A549 (cell line): Measurements from ENCODE around the gene HEG1. TPM values are rescaled to one million over a fixed set of nuclear protein-coding genes. Genes with fewer than 3 reads are reported as not detected.

Experiments used
- ATAC-seq, 2 experiments: fragments of 200-7000 bp in 1 of 2; fragments of >200 bp in 1 of 2; cut with Nextera tagmentation in 1 of 2; cut with Tn5 transposase in 1 of 2; 3 replicates each; pipeline versions ENCODE4 v1.8.0 to v1.9.1; 2018 to 2020; ENCODE audit warnings: mild to moderate bottlenecking in 1 of 2, moderate library complexity in 1 of 2
- CTCF ChIA-PET: fragments of 300-600 bp; sonication (Branson Sonifier 250); formaldehyde crosslinking; extraction: SDS; loops from one replicate; lab custom pipeline; 2021; ENCODE audit warnings: antibody characterized with exemption, inconsistent platforms; lab: Yijun Ruan, JAX
- POLR2A ChIA-PET: fragments of 350-600 bp; formaldehyde crosslinking; extraction: SDS; loops from one replicate; lab custom pipeline; 2021; ENCODE audit warnings: antibody characterized with exemption, inconsistent platforms; lab: Yijun Ruan, JAX
- DNase-seq, 2 experiments: peaks; one replicate each; pipeline versions ENCODE4 v3.0.0 to v3.0.0-alpha.2; 2011 to 2016; ENCODE audit warnings: low read depth in 1 of 2, low spot score in 1 of 2
- FAIRE-seq: peaks from 2 replicates; lab custom pipeline; 2011; peaks lifted over from hg19 to GRCh38; lab: Jason Lieb, UNC
- H3K27ac ChIP-seq, 2 experiments: fragments of >200 bp; sonication (Bioruptor Twin); formaldehyde crosslinking; 3 replicates each; pipeline ENCODE4 v1.5.1; 2016 to 2017
- H3K4me1 ChIP-seq: fragments of >200 bp; sonication (Bioruptor Twin); formaldehyde crosslinking; 3 replicates; pipeline ENCODE4 v1.6.1; 2016
- H3K4me2 ChIP-seq: fragments of >200 bp; sonication (Bioruptor Twin); formaldehyde crosslinking; 3 replicates; pipeline ENCODE4 v1.6.1; 2016
- H3K4me3 ChIP-seq: fragments of >200 bp; sonication (Bioruptor Twin); formaldehyde crosslinking; 3 replicates; pipeline ENCODE4 v1.5.1; 2016
- H3K9me3 ChIP-seq: fragments of >200 bp; sonication (Bioruptor Twin); formaldehyde crosslinking; 3 replicates; pipeline ENCODE4 v1.6.1; 2016
- BHLHE40 ChIP-seq: IDR thresholded peaks from 2 replicates; pipeline ENCODE4 v1.6.1; 2012; ENCODE audit warnings: low read depth, low read length, inconsistent platforms
- CBX8 ChIP-seq: fragments of 200-600 bp; sonication (generic); IDR thresholded peaks from 2 replicates; pipeline ENCODE4 v1.6.1; 2016
- CEBPB ChIP-seq, 2 experiments: fragments of >200 bp in 1 of 2; sonication (Bioruptor Twin) in 1 of 2; formaldehyde crosslinking in 1 of 2; IDR thresholded peaks; 2 replicates each; pipeline ENCODE4 v1.6.1; 2012 to 2016
- CTCF ChIP-seq: fragments of >200 bp; sonication (Bioruptor Twin); formaldehyde crosslinking; IDR thresholded peaks from 3 replicates; pipeline ENCODE4 v1.5.1; 2016
- E2F6 ChIP-seq: IDR thresholded peaks from 2 replicates; pipeline ENCODE4 v1.6.1; 2012; ENCODE audit warnings: low read depth, borderline replicate concordance
- EHMT2 ChIP-seq: fragments of 200-600 bp; sonication (generic); IDR thresholded peaks from 2 replicates; pipeline ENCODE4 v1.6.1; 2016; ENCODE audit warnings: antibody characterized with exemption, low read depth, mild to moderate bottlenecking, moderate library complexity
- EP300 ChIP-seq, 2 experiments: fragments of >200 bp; sonication (Bioruptor Twin); formaldehyde crosslinking; IDR thresholded peaks; 2 replicates in 1 of 2; 3 replicates in 1 of 2; pipeline ENCODE4 v1.6.1; 2016 to 2017
- ESRRA ChIP-seq: fragments of 150-350 bp; IDR thresholded peaks from 2 replicates; pipeline ENCODE4 v1.6.1; 2014; ENCODE audit warnings: mild to moderate bottlenecking, low read length, borderline replicate concordance
- FOSL2 ChIP-seq, 2 experiments: fragments of 450-650 bp in 1 of 2; fragments of >200 bp in 1 of 2; sonication (Bioruptor Twin) in 1 of 2; formaldehyde crosslinking; IDR thresholded peaks; 2 replicates each; pipeline versions ENCODE4 v1.5.0 to v1.6.1; 2016 to 2020; ENCODE audit warnings: mild to moderate bottlenecking in 1 of 2, moderate library complexity in 1 of 2
- HDAC2 ChIP-seq: fragments of 200-600 bp; sonication (generic); IDR thresholded peaks from 2 replicates; pipeline ENCODE4 v1.6.1; 2016
- HEYL ChIP-seq: fragments of 250-450 bp; sonication (Bioruptor Pico); IDR thresholded peaks from 2 replicates; pipeline ENCODE4 v1.8.0; 2021; ENCODE audit warnings: mild to moderate bottlenecking, moderate library complexity
- HMGXB4 ChIP-seq: fragments of 250-450 bp; sonication (Bioruptor Pico); IDR thresholded peaks from 2 replicates; pipeline ENCODE4 v1.5.0; 2021; ENCODE audit warnings: mild to moderate bottlenecking, moderate library complexity, borderline replicate concordance
- JUNB ChIP-seq: fragments of >200 bp; sonication (Bioruptor Twin); formaldehyde crosslinking; IDR thresholded peaks from 2 replicates; pipeline ENCODE4 v1.6.1; 2016
- KDM1A ChIP-seq: fragments of 200-600 bp; sonication (generic); IDR thresholded peaks from 2 replicates; pipeline ENCODE4 v1.6.1; 2016; ENCODE audit warnings: low read depth, mild to moderate bottlenecking
- MAX ChIP-seq: IDR thresholded peaks from 2 replicates; pipeline ENCODE4 v1.6.1; 2012
- NFE2L2 ChIP-seq: fragments of 150-350 bp; conservative IDR thresholded peaks from 2 replicates; pipeline ENCODE4 v1.6.1; 2014; ENCODE audit warnings: low read length
- PHF8 ChIP-seq: fragments of 200-600 bp; sonication (generic); IDR thresholded peaks from 2 replicates; pipeline ENCODE4 v1.6.1; 2016; ENCODE audit warnings: low read depth, mild to moderate bottlenecking, antibody characterized with exemption, moderate library complexity, borderline replicate concordance
- POLR2A ChIP-seq: IDR thresholded peaks from 2 replicates; pipeline ENCODE4 v1.6.1; 2012; ENCODE audit warnings: mild to moderate bottlenecking, low read length
- RAD21 ChIP-seq, 2 experiments: fragments of >200 bp in 1 of 2; sonication (Bioruptor Twin) in 1 of 2; formaldehyde crosslinking in 1 of 2; IDR thresholded peaks in 1 of 2; conservative IDR thresholded peaks in 1 of 2; 2 replicates in 1 of 2; 3 replicates in 1 of 2; pipeline ENCODE4 v1.6.1; 2012 to 2018; ENCODE audit warnings: inconsistent platforms in 1 of 2
- RCOR1 ChIP-seq: fragments of 150-350 bp; IDR thresholded peaks from 2 replicates; pipeline ENCODE4 v1.6.1; 2014; ENCODE audit warnings: antibody characterized with exemption, low read length, low read depth
- SMC3 ChIP-seq: fragments of >200 bp; sonication (Bioruptor Twin); formaldehyde crosslinking; IDR thresholded peaks from 3 replicates; pipeline ENCODE4 v1.6.1; 2018; ENCODE audit warnings: inconsistent platforms
- SREBF2 ChIP-seq: fragments of 450-650 bp; IDR thresholded peaks from 2 replicates; pipeline ENCODE4 v1.6.1; 2014; ENCODE audit warnings: mild to moderate bottlenecking, moderate library complexity
- TFCP2L1 ChIP-seq: fragments of 250-450 bp; sonication (Bioruptor Pico); IDR thresholded peaks from 2 replicates; pipeline ENCODE4 v1.5.0; 2021; ENCODE audit warnings: mild to moderate bottlenecking
- TP53 ChIP-seq: fragments of 250-450 bp; sonication (Bioruptor Pico); IDR thresholded peaks from 2 replicates; pipeline ENCODE4 v1.5.0; 2021; ENCODE audit warnings: mild to moderate bottlenecking, moderate library complexity
- ZC3H11A ChIP-seq: fragments of 450-650 bp; IDR thresholded peaks from 2 replicates; pipeline ENCODE4 v1.6.1; 2014; ENCODE audit warnings: antibody characterized with exemption, mild to moderate bottlenecking
- ZFP36 ChIP-seq: fragments of 450-650 bp; IDR thresholded peaks from 2 replicates; pipeline ENCODE4 v1.6.1; 2014; ENCODE audit warnings: borderline replicate concordance; ENCODE audit not compliant: partially characterized antibody
- WGBS: methylation state at CpG from one replicate; pipeline ENCODE4 v1.1.6; 2017; ENCODE audit errors: missing lambda C conversion rate; 5-methylcytosine and 5-hydroxymethylcytosine counted together
- polyA plus RNA-seq, 4 experiments: library from polyadenylated mRNA; depleted of rRNA in 3 of 4; stranded (reverse); fragments of >200 nt; fragmentation: RNase III in 1 of 4; extraction: RNeasy Plus Mini Kit Qiagen cat#74134 plus additional on column Dnase treatment in 1 of 4; gene quantifications; 2 replicates in 3 of 4; 3 replicates in 1 of 4; pipeline ENCODE4 v1.2.3, GENCODE V29; 2011 to 2017
- TF ChIP-seq, protein P1 (sequence below): fragments of 450-650 bp; IDR thresholded peaks from 2 replicates; pipeline ENCODE4 v1.6.1; 2014; ENCODE audit warnings: antibody characterized with exemption

Gene HEG1
- polyA plus RNA-seq, 2 of the 4 experiments (the other 2 are of a cell fraction), result 5.4 to 5.6 TPM

- FAIRE-seq (no peak), DNase-seq (no peak)
Measured at GRCh38 chr3:124992041-124992440, 63.8 kb downstream of the HEG1 start.

GRCh38 chr3:124986192-124987143 is 69.3 kb downstream of the HEG1 start:
- 24% methylated on average over 7 of the region's 7 CpGs for WGBS
- FAIRE-seq (no peak), ATAC-seq (peak; percentile 95 to 96), DNase-seq (peak; percentile 72 to 78)
- ChIA-PET CTCF (interaction anchor here (0.7 to 1.8 kb wide), 9 partner anchors 9 to 421 kb away, joined by 3 to 13 read pairs (median 4); partner anchors contain the start of gene MUC13), POLR2A (no interaction called here)
- H3K9me3 ChIP-seq, result no peaks in the 10 kb centered on the region
- peak overlapping the region; percentile 77 to 93 for H3K27ac ChIP-seq
- H3K4me3 ChIP-seq, result no peak overlapping the region
- H3K4me1 ChIP-seq, result peaks cover 27% of the 10 kb centered on the region
- peak overlapping the region; percentile 74 for H3K4me2 ChIP-seq
- TF ChIP-seq KDM1A (no peak), CTCF (peak; percentile 66), RAD21 (conservative IDR thresholded peaks at IDR 0.05 in 1 of 2, IDR thresholded peaks at IDR 0.05 in 1 of 2) (peak; percentile 62 to 66), SMC3 (peak; percentile 80), JUNB (peak; percentile 37; the same call in 1 of the 2 replicates), MAX (peak; percentile 48; the same call in 1 of the 2 replicates), ESRRA (no peak), FOSL2 (IDR thresholded peaks at IDR 0.05) (no peak), FOSL2 (CRISPR knock-in tag; IDR thresholded peaks at IDR 0.05) (peak; percentile 87), TFCP2L1 (CRISPR knock-in tag) (no peak), EHMT2 (no peak), BHLHE40 (no peak), SREBF2 (no peak), EP300 (IDR thresholded peaks at IDR 0.05) (no peak), TP53 (no peak), HEYL (CRISPR knock-in tag) (no peak), PHF8 (no peak), HDAC2 (no peak), CEBPB (IDR thresholded peaks at IDR 0.05) (no peak), NFE2L2 (no peak), E2F6 (no peak)

More at GRCh38 chr3:124992041-124992440, 63.8 kb downstream of the HEG1 start:
- no peaks in the 10 kb centered on the region for H3K9me3 ChIP-seq
- WGBS, result 92% methylated on average over 4 of the region's 5 CpGs
- TF ChIP-seq TP53 (no peak), KDM1A (no peak), ZC3H11A (no peak), RAD21 (conservative IDR thresholded peaks at IDR 0.05 in 1 of 2, IDR thresholded peaks at IDR 0.05 in 1 of 2) (no peak), CBX8 (no peak), POLR2A (no peak), BHLHE40 (no peak), NFE2L2 (no peak), SREBF2 (no peak), HMGXB4 (no peak), ZFP36 (no peak), RCOR1 (no peak), EP300 (IDR thresholded peaks at IDR 0.05) (no peak), EHMT2 (no peak)
- TF ChIP-seq, protein P1, sequence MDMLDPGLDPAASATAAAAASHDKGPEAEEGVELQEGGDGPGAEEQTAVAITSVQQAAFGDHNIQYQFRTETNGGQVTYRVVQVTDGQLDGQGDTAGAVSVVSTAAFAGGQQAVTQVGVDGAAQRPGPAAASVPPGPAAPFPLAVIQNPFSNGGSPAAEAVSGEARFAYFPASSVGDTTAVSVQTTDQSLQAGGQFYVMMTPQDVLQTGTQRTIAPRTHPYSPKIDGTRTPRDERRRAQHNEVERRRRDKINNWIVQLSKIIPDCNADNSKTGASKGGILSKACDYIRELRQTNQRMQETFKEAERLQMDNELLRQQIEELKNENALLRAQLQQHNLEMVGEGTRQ, result no peak
- H3K4me2 ChIP-seq, result no peak overlapping the region
- ATAC-seq, result no peak
- ChIA-PET CTCF (interaction anchor here (0.6 to 6.3 kb wide), 5 partner anchors 9 to 447 kb away, joined by 3 to 96 read pairs (median 4); no protein-coding TSS in a partner anchor), POLR2A (no interaction called here)
- peaks cover 4% of the 10 kb centered on the region; the same call in 2 of the 3 replicates for H3K4me1 ChIP-seq
- H3K27ac ChIP-seq, result no peak overlapping the region
- no peak overlapping the region for H3K4me3 ChIP-seq
